HG03039 (cell line): ENCODE results near the gene VAMP8.
"Not testable (repeated sequence)": the region's sequence is repeated elsewhere in the genome, so short reads cannot be mapped to it uniquely, and the experiment has no call there.

Experiments used
- ATAC-seq: cut with Tn5 transposase; IDR thresholded peaks from one replicate; pipeline ENCODE4 v1.9.1; 2021; ENCODE audit warnings: mild to moderate bottlenecking, moderate library complexity; ENCODE audit not compliant: unreplicated experiment

Gene VAMP8

GRCh38 chr2:85615413-85615728 lies 38.0 kb downstream of the VAMP8 start:
- no peak for ATAC-seq

GRCh38 chr2:85617723-85618122 lies 40.3 kb downstream of the VAMP8 start:
- ATAC-seq: not testable (repeated sequence)

GRCh38 chr2:85619617-85620016 lies 42.2 kb downstream of the VAMP8 start:
- no peak for ATAC-seq

- ATAC-seq: no peak
Measured at GRCh38 chr2:85621338-85621737, 44.0 kb downstream of the VAMP8 start.

- ATAC-seq: no peak
Measured at GRCh38 chr2:85623991-85624390, 46.6 kb downstream of the VAMP8 start.

DNA sequence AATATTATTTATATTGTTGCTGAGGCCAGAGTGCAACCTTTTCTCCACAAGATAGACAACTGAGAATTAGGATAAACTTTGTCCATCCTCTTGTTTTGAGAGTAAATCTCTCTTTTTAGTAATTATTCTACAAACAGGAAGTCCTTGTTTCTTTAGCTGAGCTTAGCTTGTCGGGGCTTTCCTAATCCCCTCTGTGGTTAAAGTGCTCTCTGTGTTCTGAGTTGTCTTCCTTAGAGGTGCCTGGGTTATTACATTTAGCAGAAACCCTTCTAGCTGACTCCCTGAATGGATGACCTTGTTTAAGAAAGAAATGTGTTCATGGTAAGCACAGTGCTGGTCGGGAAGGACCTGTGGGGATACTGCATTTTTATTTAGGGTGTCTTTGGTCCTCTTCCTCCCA lies 51.3 kb downstream of the VAMP8 start:
- no peak for ATAC-seq

DNA sequence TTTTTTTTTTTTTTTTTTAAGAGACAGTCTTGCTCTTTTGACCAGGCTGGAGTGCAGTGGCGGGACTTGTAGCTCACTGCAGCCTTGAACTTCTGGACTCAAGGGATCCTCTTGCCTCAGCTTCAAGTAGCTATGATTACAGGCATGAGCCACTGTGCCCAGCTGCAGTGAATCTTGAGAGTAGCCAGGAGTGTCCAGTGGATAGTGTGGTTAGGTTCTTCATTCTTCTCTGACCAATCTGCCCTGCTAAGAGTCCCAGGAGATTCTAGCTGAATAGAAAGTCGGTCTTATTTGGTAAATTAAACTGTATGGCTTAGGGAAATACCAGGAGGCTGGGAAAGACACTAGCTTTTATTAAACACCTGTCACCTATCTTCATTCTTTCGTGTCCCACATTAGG lies 53.9 kb downstream of the VAMP8 start:
- ATAC-seq: no peak
